NCI-H1092 treated with DMSO at 0.1 percent for 48 hours (cell line): ENCODE data around the gene PMPCA.
"Not testable (repeated sequence)": the region's sequence is repeated elsewhere in the genome, so short reads cannot be mapped to it uniquely, and the experiment has no call there.

Source experiments
- DNase-seq: peaks from one replicate; lab custom pipeline; 2025; lab: John Stamatoyannopoulos, UW

PMPCA gene

DNA sequence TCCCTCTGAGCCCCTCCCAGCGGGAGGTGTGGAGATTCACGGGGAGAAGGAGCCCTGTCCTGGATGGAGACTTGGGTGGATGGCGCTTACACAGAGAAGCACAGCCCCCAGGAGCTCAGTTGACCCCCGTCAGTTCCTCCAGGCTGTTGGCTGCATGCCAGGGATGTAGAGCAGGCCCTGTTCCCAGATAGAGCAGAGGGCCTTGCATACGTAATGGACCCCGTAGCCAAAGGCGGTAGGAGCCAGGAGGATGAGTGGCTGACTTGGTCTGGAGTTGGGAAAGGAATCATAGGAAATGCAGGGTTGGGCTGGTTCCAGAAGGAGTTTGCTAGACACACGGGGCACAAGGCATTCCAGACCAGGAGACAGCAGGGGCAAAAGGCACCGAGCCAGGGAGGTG lies 2.5 kb downstream of the PMPCA start:
- DNase-seq = no peak

DNA sequence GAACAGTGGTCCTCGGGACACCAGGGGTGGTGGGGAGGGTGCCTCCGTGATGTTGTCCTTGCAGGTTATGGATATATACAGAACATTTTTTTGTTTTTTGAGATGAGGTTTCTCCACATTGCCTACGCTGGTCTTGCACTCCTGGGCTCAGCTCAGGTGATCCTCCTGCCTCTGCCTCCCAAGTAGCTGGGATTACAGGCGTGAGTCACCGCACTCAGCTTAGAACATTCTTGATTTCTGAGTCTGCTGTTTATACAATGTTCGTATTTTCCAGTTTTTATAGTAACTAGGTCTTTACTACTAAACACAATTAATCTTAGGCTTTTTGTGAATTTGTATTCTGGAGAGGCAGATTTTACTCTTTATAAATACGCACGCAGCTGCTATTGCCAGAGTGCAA lies 6.0 kb downstream of the PMPCA start:
- DNase-seq = no peak

DNA sequence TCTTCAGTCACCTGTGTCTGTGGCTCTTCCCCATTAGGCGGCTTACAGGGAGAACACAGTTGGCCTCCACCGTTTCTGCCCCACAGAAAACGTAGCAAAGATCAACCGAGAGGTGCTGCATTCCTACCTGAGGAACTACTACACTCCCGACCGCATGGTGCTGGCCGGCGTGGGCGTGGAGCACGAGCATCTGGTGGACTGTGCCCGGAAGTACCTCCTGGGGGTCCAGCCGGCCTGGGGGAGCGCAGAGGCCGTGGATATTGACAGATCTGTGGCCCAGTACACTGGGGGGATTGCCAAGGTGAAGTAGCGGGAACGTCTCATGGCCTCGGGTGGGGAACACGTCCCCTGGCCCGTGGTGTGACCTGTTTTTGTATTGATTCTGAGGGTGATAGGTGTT lies 6.5 kb downstream of the PMPCA start:
- no peak for DNase-seq

DNA sequence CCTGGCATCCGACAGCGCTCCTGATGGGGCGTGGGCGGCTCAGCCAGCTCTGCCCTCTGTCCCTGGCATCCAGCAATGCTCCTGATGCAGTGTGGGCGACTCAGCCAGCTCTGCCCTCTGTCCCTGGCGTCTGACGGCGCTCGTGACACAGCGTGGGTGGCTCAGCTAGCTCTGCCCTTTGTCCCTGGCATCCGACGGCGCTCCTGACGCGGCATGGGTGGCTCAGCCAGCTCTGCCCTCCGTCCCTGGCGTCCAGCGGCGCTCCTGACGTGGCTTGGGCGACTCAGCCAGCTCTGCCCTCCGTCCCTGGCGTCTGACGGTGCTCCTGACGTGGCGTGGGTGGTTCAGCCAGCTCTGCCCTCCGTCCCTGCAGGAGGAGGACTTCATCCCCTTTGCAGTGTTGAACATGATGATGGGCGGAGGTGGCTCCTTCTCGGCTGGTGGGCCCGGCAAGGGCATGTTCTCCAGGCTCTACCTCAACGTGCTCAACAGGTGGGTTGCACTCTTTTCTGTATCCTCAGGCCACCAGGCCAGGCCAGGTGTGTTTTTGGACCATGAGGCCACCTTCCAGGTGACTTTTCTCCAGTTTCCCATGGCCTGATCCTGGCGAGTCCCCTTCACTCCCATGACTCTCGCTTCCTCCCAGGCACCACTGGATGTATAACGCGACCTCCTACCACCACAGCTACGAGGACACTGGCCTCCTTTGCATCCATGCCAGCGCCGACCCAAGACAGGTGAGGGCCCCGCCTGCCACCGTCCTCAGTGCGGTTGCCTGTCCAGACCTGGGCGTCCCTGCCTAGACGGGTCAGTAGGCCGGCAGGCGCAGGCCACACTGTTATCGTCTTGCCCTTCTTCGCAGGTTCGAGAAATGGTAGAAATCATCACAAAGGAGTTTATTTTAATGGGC lies 8.0 kb downstream of the PMPCA start:
- no peak for DNase-seq

DNA sequence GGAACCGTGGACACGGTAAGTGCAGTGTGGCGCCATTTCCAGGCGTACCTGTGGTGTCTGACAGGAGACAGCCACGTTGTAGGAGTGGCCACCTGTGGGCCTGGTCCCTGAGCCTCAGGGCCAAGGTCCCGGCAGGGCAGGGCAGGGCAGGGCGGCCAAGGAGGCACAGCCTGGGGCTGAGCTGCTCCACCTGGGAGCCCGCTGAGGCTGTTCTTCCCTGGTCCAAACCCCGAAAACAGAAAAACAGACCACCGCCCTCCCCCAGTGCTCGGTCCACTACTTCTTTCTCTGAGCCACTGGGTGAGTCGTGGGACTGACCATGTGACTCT lies 8.6 kb downstream of the PMPCA start:
- no peak for DNase-seq

DNA sequence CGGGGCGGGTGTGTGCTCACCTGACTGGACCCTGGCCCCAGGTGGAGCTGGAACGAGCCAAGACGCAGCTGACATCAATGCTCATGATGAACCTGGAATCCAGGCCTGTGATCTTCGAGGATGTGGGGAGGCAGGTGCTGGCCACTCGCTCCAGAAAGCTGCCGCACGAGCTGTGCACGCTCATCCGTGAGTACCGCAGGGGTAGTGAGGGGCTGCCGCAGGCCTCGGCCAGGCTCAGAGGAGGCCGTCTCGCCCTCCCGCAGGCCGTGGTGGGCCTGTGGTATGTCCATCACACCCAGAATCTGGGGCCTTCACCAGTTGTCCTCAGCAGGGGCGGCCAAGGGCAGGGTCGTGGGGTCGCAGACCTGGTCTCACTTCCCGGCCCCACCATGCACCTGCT lies 11.3 kb downstream of the PMPCA start:
- no peak for DNase-seq

DNA sequence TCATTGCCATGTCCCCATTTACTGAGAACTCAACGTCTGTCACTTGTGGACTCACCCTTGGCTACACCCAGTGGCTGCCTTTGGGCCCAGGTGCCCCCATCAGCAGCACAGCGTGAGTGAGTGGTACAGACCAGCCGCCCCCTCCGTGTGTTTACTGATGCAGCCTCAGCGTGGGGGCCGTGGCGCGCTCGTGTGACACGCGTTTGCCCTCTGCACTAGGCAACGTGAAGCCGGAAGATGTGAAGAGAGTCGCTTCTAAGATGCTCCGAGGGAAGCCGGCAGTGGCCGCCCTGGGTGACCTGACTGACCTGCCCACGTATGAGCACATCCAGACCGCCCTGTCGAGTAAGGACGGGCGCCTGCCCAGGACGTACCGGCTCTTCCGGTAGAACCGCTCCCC lies 12.4 kb downstream of the PMPCA start:
- no peak for DNase-seq

DNA sequence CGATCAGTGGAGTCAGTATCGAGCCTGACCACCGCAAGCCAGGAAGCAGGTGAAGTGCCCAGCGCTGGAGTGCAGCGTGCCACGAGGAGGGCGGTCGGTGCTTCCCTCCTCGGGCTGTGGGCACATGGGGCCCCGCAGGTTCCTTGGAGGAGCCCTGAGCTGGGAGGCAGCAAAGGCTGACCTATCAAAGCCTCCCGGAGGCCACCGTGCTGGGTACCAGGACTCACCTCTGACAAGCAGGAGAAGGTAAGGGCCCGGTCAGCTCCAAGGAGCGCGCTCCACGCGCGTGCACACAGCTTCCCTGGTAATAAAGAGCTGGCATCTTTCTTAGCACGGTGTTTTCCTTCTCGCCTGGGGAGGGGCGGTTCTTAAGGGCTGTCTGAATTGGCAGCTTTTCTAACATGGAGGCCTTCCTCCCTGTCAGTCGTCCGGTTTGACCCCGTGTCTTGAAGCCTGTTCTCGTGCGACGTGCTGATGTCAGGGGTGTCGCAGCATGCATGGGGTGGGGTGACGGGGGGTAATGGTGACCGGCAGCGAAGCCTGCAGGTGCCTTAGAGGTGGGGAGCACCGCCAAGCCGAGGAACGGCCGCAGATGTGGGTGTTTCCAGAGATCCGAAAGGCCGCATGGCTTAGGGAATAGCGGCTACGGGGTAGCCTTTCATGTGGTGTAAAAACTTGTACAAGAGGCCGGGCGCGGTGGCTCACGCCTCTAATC lies 13.1 kb downstream of the PMPCA start:
- DNase-seq = no peak

DNA sequence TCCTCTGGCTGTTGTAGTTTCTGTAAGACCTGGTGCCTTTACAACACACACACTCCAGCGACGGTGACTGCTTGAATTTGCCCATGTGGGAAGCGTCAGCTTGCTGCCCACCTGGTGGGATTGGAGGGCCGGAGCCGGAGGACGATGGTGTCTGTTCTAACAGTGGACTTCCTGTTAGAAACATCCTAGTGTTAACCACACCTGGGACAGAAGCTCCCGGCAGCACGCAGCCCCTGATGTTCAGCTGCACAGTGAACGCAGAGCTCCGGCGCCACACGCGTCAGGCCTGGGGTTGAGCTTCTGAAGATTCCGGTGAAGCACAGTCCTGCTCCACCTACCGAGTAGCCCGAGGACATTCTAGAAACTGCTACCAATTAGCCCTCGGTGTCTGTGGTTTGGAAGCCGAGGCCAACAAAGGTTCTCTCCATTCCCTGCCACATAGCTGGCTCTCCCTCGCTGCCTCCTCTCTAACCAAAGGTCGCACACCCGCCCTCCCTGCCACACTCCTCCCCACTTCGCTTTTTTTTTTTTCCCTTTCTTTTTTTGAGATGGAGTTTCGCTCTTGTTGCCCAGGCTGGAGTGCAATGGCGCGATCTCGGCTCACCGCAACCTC lies 14.4 kb downstream of the PMPCA start:
- DNase-seq = no peak

DNA sequence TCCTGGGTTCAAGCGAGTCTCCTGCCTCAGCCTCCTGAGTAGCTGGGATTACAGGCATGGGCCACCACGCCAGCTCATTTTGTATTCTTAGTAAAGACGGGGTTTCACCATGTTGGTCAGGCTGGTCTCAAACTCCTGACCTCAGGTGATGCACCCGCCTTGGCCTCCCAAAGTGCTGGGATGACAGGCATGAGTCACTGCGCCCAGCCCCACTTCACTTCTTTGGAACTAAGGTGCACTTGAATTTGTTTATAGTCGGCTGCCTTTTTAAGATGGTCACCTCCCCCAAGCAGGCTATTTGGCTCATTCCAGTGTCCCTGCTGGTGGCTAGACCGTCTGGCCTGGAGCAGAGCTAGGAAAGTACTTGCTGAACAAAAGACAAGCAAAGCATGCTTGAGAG lies 14.9 kb downstream of the PMPCA start:
- not testable (repeated sequence) for DNase-seq

DNA sequence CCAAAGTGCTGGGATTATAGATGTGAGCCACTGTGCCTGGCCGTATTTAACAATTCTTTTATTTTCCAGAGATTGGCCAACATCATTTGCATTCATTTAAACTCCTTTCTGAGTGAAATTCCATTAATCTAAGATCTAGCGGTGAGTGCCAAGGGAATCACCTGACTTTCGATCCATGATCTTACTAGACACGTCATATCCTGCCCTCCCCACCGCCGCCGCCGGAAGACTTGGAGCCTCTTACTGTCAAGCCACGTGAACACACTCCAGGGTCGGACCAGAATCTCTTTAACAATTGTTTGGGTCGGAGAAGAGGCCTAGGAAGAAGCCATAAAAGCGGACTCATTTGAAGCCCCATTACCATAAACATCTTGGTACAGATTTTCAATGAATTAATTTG lies 16.3 kb downstream of the PMPCA start:
- DNase-seq = no peak

DNA sequence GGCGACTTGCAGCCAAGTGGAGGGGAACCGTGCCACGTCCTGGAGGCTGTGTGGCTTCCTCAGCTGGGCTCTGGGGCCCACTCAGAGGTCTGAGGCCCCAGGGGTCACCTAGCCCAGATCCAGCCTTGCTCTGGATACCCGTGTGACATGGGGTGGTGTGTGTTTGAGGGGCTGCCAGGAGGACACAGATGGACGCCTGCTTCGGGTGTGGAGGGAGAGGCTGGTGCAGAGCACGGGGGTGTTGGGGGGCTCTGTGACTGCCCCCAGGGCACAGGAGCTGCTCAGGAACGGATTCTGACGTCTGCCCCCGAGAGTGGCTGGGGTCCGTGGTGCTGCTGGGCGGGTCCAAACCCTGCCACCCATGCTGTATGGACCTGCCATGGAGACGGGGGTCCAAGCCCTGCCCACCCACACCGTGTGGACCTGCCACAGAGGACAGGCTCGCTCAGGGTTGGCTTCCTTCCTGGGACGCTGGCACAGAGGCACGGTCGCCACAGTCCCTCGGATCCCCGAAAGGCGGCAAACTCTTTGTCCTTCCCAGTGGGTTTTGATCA lies 18.7 kb downstream of the PMPCA start:
- no peak for DNase-seq

DNA sequence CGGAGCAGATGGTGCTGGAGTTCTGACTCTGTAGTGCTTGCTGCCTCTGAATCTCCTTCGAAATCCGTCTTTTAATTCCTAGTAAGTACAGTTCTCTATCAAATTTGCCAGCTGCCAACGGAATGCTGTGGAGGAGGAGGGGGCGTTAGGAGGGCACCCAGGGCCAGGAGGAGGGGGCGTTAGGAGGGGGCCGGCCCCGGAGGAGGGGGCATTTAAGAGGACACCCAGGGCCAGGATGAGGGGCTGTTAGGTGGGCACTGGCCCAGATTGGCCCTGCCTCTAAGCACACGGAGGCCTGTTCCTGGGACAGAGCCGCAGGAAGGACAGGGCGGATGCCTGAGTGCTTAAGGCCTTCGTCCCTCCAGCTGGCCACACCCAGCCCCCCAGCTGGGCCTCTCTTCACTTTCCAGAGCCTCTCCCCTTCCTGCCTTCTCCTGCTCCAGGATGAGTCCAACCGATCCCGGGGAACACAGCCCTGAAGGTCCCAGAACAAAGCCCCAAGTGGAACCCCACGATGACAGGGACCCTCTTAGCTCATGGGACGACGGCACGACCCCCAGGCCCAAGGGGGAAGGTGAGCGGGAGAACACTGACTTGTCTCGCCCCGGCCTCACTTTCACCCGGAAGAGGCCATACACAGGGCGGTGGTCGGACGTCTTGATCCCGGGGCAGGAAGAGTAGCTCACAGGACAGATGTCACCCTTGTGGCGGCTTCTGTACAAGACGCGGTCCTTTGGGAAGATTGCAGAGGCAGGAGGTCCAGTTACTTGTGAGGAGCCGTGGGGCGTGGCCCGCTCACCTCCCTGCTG lies 19.4 kb downstream of the PMPCA start:
- DNase-seq = no peak

DNA sequence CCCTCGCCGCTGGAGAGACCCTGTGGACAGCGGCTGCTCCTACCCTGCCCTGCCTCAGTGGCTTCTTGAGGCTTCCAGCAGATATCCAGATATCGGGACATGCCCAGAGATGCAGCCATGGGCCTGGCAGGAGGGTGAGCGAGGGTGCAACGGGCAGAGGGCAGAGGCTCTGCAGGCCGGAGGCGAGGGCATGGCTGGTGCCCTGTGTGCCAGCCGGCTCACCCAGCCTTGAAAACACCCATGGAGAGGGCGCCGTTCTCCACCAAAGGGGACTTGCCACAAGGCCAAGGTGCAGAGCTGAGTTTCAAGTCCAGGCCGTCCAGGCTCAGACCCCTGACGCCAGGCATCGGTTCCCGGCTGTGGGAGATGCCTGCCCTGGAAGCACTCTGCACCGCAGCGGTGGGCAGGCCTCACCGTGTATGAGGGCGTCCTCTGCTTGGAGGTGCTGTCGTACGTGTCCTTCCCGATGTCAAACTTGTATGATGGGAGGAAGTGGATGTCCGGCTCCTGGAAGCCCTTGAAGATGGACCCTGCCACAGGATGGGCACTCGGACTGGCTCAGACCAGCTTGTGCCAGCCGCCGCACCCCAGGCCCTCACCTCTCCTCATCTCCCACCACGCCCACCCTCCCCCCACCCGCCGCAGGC lies 20.3 kb downstream of the PMPCA start:
- no peak for DNase-seq

DNA sequence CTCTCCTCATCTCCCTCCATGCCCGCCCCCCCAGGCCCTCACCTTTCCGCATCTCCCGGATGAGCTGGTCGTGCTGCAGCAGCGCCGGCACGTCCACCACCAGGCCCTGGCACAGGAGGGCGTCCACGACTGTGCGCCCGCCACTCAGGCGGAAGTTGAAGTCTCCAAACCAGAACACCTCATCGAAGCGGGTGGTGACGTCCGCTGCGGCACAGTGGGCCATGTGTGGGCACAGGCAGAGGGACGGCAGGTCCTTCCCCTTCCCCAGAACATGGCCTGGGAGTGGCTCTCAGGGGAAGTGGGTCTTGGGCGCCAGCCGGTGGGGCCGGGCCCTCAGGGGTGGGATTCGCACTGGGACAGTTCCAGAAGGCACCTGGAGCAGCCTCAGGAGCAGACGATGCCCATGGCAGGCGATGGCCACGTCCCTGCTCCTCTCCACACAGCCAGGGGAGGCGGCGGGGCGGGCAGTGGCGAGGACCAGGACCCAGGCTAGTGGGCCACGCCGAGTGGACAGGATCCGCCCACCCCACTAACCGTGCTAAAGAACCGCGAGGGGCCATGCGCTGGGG lies 21.4 kb downstream of the PMPCA start:
- DNase-seq = no peak

DNA sequence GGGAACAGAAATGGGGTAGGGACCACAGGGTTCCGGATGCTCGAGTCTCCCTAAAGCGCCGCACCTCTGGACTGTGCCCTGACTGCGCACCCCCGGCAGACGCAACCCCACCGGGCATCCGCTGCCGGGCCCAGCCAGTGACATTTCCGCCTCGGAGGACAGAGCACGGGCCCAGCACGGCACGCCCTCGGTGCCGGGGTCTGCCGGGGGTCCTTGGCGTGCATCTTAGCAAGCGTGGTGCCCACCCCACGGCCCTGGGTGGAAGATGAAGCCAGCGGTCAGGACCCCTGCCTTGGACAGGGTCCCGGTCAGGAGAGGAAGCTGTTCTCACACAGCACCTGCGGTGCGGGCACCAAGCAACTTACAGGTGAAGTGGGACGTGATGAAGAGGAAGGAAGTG lies 22.1 kb downstream of the PMPCA start:
- no peak for DNase-seq

DNA sequence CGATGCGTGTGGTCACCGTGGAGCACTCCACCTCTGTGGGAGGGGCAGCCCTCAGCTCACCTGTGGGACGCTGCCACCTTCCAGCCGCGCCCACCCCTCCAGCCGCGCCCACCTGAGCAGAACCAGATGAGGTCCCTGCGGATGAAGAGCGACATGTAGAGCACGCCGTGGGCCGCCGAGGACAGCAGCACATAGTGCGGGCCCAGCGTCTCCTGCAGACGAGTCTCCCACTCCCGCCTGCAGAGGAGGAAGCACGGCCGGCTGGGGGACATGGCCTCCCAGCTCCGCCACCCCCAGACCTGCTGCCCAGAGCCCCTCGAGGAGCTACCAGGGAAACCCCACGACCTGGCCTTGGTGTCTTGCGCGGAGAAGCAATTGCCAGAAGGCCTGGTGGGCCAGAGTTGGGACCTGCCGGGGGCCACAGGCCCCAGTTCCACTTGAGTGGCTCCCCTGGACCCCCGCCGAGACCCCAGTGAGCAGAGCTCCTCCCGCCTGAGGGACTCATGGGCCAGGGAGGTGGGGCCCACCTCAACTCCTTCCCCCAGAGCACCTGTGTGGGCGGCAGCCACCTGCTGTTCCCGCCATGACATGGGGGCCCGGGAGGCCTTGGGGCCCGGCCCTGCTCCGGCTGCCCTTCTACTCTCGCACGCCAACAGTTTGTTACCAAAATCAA lies 22.7 kb downstream of the PMPCA start:
- no peak for DNase-seq

DNA sequence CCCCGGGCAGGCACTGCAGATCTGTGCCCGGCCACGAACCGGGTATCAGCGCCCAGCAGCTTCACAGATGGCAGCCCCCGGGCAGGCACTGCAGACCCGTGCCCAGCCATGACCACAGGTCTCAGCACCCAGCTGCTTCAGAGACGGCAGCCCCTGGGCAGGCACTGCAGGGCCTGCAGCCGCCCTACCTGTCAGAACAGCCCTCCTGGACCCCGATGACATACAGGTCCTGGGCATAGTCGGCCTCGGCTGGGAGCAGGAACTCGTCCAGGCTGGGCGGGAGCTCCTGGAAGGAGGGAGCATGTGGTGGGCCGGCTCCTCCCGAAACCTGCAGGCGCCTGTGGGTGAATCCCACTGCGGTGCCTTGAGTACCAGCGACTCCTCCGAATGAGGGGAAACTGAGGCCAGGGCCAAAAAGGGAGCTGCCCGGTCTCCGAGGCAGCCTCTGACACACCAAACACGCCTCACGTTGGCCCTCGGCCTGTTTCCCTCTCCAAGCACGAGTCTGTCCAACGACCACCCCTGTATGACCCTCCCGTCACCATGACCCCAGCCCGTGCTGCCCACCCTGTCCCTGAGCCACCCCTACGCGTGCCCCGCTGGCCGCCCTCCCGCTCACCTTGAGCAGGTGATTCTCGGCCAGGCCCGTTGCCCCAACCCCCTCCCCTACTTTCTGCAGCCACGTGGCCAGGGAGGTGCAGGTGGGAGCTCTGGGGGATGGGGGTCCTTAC lies 23.6 kb downstream of the PMPCA start:
- DNase-seq = no peak

DNA sequence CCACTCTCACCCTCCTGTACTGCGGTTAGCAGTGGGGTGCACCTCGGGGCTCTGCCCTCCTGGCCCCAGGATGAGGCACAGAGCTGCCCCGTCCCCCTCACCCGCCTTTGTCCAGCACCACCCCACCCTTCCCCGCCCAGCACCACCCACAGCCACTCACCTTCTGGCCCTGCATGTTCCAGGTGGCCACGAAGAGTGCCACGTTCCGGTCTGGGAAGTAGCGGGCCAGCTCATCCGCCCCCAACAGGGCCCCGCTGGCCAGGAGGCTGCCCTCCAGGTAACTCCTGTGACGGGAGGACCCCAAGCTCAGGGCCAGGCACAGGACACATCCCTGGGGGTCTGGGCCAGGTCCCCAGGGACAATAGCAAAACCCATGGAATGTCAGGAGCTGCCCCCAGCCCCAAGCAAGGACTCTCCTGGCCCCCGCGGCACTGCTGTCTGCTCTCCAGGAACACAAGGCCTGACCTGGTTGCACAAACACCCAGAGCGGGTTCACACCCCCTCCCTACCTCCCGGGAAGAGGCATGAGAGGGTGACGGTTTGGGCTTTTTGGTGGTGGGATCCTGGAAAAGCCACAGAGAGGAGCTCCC lies 24.2 kb downstream of the PMPCA start:
- no peak for DNase-seq
